Esophagus muscularis mucosa (tissue), 4 donors: ENCODE measurements around the gene HPF1. TPM values are rescaled to one million over a fixed set of nuclear protein-coding genes. Genes with fewer than 3 reads are reported as not detected.

ENCODE experiments used
- DNase-seq: peaks from one replicate; pipeline ENCODE4 v3.0.0-alpha.2; 2017; ENCODE audit errors: extremely low spot score
- H3K27ac ChIP-seq, 4 donors: fragments of 200-600 bp; sonication (generic); replicated peaks in 1 of 4; 1 replicate in 3 of 4; 2 replicates in 1 of 4; pipeline ENCODE4 v1.5.1; 2016 to 2019; ENCODE audit warnings: mild to moderate bottlenecking in 1 of 4
- H3K27me3 ChIP-seq, 4 donors: fragments of 200-600 bp; sonication (generic); one replicate each; pipeline versions ENCODE4 v1.5.1 to v1.6.0; 2016 to 2019
- H3K36me3 ChIP-seq, 4 donors: fragments of 200-600 bp; sonication (generic); one replicate each; pipeline ENCODE4 v1.5.1; 2016 to 2019
- H3K4me1 ChIP-seq, 4 donors: fragments of 200-600 bp; sonication (generic); one replicate each; pipeline ENCODE4 v1.5.1; 2016 to 2019
- H3K4me3 ChIP-seq, 4 donors: fragments of 200-600 bp; sonication (generic); 1 replicate in 2 of 4; 2 replicates in 2 of 4; pipeline ENCODE4 v1.5.1; 2016 to 2019; ENCODE audit warnings: mild to moderate bottlenecking in 4 of 4, moderate library complexity in 1 of 4
- H3K9me3 ChIP-seq, 4 donors: fragments of 200-600 bp; sonication (generic); 1 replicate in 3 of 4; 2 replicates in 1 of 4; pipeline ENCODE4 v1.5.1; 2016 to 2019
- CTCF ChIP-seq, 3 experiments: fragments of 200-600 bp in 2 of 3; fragments of 450-650 bp in 1 of 3; sonication (generic) in 2 of 3; IDR thresholded peaks; one replicate each; pipeline ENCODE4 v1.5.1; 2017 to 2019; ENCODE audit warnings: antibody characterized with exemption in 3 of 3, mild to moderate bottlenecking in 2 of 3, moderate library complexity in 1 of 3
- EP300 ChIP-seq: sonication (generic); formaldehyde crosslinking; IDR thresholded peaks from one replicate; pipeline ENCODE4 v1.6.1; 2017; ENCODE audit warnings: antibody characterized with exemption
- POLR2A ChIP-seq: fragments of 450-650 bp; IDR thresholded peaks from one replicate; pipeline ENCODE4 v1.6.1; 2017; ENCODE audit warnings: antibody characterized with exemption, moderate library complexity, mild to moderate bottlenecking, low read depth
- POLR2AphosphoS5 ChIP-seq, 2 donors: sonication (generic); formaldehyde crosslinking; IDR thresholded peaks; one replicate each; pipeline ENCODE4 v1.6.1; 2017; ENCODE audit warnings: antibody characterized with exemption in 2 of 2
- WGBS: methylation state at CpG from one replicate; pipeline ENCODE4 v1.1.5; 2018; 5-methylcytosine and 5-hydroxymethylcytosine counted together
- intact Hi-C: fragments of 100-400 bp; cut with DNase I; formaldehyde crosslinking; loops from one replicate; pipeline ENCODE4 v1.15.1; 2023
- total RNA-seq, 4 donors: library from RNA; depleted of rRNA; stranded (reverse); fragments of >200 nt; gene quantifications; one replicate each; pipeline versions ENCODE4 v1.1.0 to v1.2.1, GENCODE V29; 2016

Gene HPF1
- total RNA-seq, 4 donors from 2014 or later = 15.2 to 33.1 (median 17.7) TPM

GRCh38 chr4:169716677-169717076, 41.1 kb downstream of the HPF1 start:
- peaks cover 8 to 56% (median 33%) of the 10 kb centered on the region in 4 donors for H3K36me3 ChIP-seq
- intact Hi-C loops = no loop called here
- 68% methylated on average over 1 of the region's 1 CpG for WGBS

GRCh38 chr4:169715826-169716225, 41.9 kb downstream of the HPF1 start:
- Histone ChIP-seq H3K4me3 (no peak overlapping the region), H3K4me1 (no peaks in the 10 kb centered on the region), H3K27ac (no peak overlapping the region), H3K9me3 (no peaks in the 10 kb centered on the region), H3K27me3 (no peaks in the 10 kb centered on the region), H3K36me3 (peaks cover 8 to 56% (median 31%) of the 10 kb centered on the region in 4 donors)
- WGBS = 93% methylated on average over 2 of the region's 2 CpGs
- intact Hi-C loops = no loop called here
- TF ChIP-seq POLR2A = no peak
- TF ChIP-seq EP300 = no peak
- no peak for TF ChIP-seq POLR2AphosphoS5 (IDR thresholded peaks at IDR 0.05)
- no peak for TF ChIP-seq CTCF (IDR thresholded peaks at IDR 0.05)
- DNase-seq = no peak

More at GRCh38 chr4:169716677-169717076, 41.1 kb downstream of the HPF1 start:
- no peak overlapping the region for H3K27ac ChIP-seq
- no peak overlapping the region for H3K4me3 ChIP-seq
- H3K27me3 ChIP-seq = no peaks in the 10 kb centered on the region
- no peak for TF ChIP-seq EP300
- no peak for TF ChIP-seq POLR2AphosphoS5 (IDR thresholded peaks at IDR 0.05)
- no peak for TF ChIP-seq POLR2A
- TF ChIP-seq CTCF (IDR thresholded peaks at IDR 0.05) = no peak
- H3K4me1 ChIP-seq = no peaks in the 10 kb centered on the region
- no peaks in the 10 kb centered on the region for H3K9me3 ChIP-seq
- no peak for DNase-seq

- Histone ChIP-seq H3K27me3 (no peaks in the 10 kb centered on the region), H3K36me3 (peaks cover 0 to 28% (median 8%) of the 10 kb centered on the region in 4 donors), H3K4me3 (no peak overlapping the region), H3K27ac (peak overlapping the region in 3 of 4 donors; percentile 8 to 52 (median 12)), H3K4me1 (no peaks in the 10 kb centered on the region), H3K9me3 (no peaks in the 10 kb centered on the region)
- intact Hi-C loops = no loop called here
- 51% methylated on average over 2 of the region's 2 CpGs for WGBS
- TF ChIP-seq CTCF (IDR thresholded peaks at IDR 0.05) (no peak), POLR2AphosphoS5 (IDR thresholded peaks at IDR 0.05) (no peak), POLR2A (no peak), EP300 (no peak)
- DNase-seq = no peak
Observed at GRCh38 chr4:169707958-169708643, 49.6 kb downstream of the HPF1 start.

- no peaks in the 10 kb centered on the region for H3K9me3 ChIP-seq
- H3K36me3 ChIP-seq = peaks cover 7 to 42% (median 25%) of the 10 kb centered on the region in 4 donors
- no peak for DNase-seq
- intact Hi-C loops = no loop called here
- no peaks in the 10 kb centered on the region for H3K4me1 ChIP-seq
- no peak for TF ChIP-seq EP300
- TF ChIP-seq POLR2AphosphoS5 (IDR thresholded peaks at IDR 0.05) = no peak
- no peak for TF ChIP-seq POLR2A
- TF ChIP-seq CTCF (IDR thresholded peaks at IDR 0.05) = no peak
- H3K27me3 ChIP-seq = no peaks in the 10 kb centered on the region
- no peak overlapping the region for H3K4me3 ChIP-seq
- WGBS = 94% methylated on average over 5 of the region's 5 CpGs
- H3K27ac ChIP-seq = no peak overlapping the region
Observed at GRCh38 chr4:169698331-169698730, 59.4 kb downstream of the HPF1 start.

- Histone ChIP-seq H3K4me1 (no peaks in the 10 kb centered on the region), H3K4me3 (no peak overlapping the region), H3K27ac (no peak overlapping the region), H3K9me3 (no peaks in the 10 kb centered on the region), H3K27me3 (no peaks in the 10 kb centered on the region), H3K36me3 (peaks cover 0 to 34% (median 14%) of the 10 kb centered on the region in 4 donors)
- no peak for DNase-seq
- no peak for TF ChIP-seq CTCF (IDR thresholded peaks at IDR 0.05)
- no peak for TF ChIP-seq EP300
- TF ChIP-seq POLR2AphosphoS5 (IDR thresholded peaks at IDR 0.05) = no peak
- no peak for TF ChIP-seq POLR2A
- intact Hi-C loops = no loop called here
- 93% methylated on average over 5 of the region's 5 CpGs for WGBS
Observed at GRCh38 chr4:169690787-169691186, 67.0 kb downstream of the HPF1 start.
